GM12878 (cell line): Measurements from ENCODE around the gene TNPO2.

Experiments
- CTCF ChIP-seq, 3 experiments: IDR thresholded peaks in 2 of 3; conservative IDR thresholded peaks in 1 of 3; 2 replicates each; pipeline ENCODE4 v1.5.1; 2011; ENCODE audit warnings: low read depth in 3 of 3, low read length in 3 of 3, mild to moderate bottlenecking in 3 of 3, control low read depth in 2 of 3, moderate library complexity in 2 of 3, inconsistent platforms in 1 of 3, mixed read lengths in 1 of 3; ENCODE audit not compliant: control insufficient read depth in 2 of 3, insufficient read depth in 1 of 3; ENCODE audit errors: extremely low read depth in 1 of 3
- SRF ChIP-seq, 2 experiments: IDR thresholded peaks; 2 replicates each; pipeline ENCODE4 v1.6.1; 2011; ENCODE audit warnings: low read depth in 2 of 2, low read length in 2 of 2, mild to moderate bottlenecking in 1 of 2, moderate library complexity in 1 of 2

- TF ChIP-seq CTCF (IDR thresholded peaks at IDR 0.05 in 2 of 3, conservative IDR thresholded peaks at IDR 0.05 in 1 of 3; ENCODE audit: control insufficient read depth in 2 of 3, extremely low read depth in 1 of 3, insufficient read depth in 1 of 3, low read depth in 3 of 3, low read length in 3 of 3) (no peak), SRF (IDR thresholded peaks at IDR 0.05; ENCODE audit: low read depth in 2 of 2, low read length in 2 of 2) (no peak)
These were observed 21.6 kb upstream of the TNPO2 start for GRCh38 chr19:12745166-12745897.
